GM18502 (cell line): ENCODE data around the gene IMP3.
"Not testable (repeated sequence)": the region's sequence is repeated elsewhere in the genome, so short reads cannot be mapped to it uniquely, and the experiment has no call there.

ENCODE experiments used
- ATAC-seq: cut with Tn5 transposase; IDR thresholded peaks from one replicate; pipeline ENCODE4 v1.9.1; 2021; ENCODE audit warnings: mild to moderate bottlenecking; ENCODE audit not compliant: unreplicated experiment, poor library complexity

Gene IMP3

DNA sequence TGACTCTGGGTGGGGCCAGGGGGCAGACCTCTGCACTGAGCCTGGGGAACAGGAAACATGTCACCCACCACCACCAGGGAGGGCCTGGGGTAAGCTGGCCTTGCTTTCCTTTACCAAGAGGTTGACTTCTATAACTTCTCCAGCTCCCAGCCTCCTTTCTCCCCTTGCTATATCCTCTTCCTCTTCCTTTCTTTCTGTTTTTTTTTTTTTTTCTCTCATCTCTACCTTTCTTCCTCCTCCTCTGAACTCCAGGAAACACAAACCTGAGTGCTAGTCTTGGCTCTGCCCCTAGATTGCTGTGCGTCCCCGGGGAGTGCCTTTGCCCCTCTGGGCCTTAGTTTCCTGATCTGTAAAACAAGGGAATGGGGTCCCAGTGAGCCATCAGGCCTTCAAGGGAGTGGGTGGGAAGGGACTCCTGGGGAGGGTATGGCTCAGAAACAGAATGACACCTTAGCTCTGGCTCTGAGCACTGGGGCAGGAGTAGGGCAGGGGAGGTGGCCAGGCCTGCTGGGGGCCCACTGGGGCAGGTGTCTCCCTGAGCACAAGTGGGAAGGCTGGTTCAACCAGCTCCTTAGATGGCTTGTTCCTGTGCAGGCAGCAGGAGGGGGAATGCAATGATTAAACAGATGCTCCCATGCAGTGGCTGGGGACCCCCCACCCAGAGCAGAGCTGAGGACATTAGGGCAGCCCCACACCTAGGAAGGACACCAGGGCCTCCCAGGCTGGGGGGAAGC lies 12.0 kb upstream of the IMP3 start:
- ATAC-seq, result no peak

DNA sequence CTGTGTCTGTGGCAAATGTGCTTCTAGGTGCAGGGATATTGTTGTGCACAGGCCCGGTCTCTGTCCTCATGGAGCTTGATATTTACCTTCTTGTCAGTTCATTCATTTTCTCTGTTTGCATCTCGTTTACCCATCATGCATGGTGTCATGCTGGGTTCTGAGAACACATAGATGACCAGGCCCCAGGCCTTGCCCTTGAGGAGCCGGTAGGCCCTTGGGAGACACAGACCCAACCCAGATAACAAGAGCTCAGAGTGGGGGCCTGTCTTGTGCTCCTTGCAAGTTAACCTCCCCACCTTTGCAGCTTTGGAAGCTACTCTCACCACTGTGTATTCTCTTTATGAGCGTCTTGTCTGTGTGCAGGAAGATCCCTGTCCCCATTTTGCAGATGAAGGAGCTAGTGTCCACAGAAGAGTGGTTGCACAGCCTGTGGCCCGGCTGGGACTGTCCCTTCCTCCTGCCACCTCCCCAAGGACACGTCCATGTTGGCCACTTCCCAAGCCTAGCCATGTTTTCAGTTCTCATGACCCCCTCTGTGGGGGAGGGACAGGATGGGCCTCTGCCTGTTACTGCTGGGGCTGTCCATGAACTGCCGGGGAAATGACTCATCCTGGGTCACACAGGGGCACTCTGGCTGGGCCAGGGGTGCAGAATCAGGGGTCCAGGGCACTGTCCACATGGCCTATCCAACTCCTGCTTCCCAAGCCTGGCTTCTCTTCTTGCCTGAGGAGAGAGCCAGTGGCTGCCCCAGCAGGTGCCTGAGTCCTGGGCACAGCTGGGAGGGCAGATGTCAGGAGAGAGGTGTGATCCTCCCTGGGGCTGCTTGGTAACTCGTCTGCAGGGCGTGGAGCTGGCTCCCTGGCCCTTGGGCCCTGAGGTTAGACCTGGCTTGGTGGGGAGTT lies 11.1 kb upstream of the IMP3 start:
- no peak for ATAC-seq

- no peak for ATAC-seq
These were observed 9.8 kb upstream of the IMP3 start for GRCh38 chr15:75649848-75650247.

DNA sequence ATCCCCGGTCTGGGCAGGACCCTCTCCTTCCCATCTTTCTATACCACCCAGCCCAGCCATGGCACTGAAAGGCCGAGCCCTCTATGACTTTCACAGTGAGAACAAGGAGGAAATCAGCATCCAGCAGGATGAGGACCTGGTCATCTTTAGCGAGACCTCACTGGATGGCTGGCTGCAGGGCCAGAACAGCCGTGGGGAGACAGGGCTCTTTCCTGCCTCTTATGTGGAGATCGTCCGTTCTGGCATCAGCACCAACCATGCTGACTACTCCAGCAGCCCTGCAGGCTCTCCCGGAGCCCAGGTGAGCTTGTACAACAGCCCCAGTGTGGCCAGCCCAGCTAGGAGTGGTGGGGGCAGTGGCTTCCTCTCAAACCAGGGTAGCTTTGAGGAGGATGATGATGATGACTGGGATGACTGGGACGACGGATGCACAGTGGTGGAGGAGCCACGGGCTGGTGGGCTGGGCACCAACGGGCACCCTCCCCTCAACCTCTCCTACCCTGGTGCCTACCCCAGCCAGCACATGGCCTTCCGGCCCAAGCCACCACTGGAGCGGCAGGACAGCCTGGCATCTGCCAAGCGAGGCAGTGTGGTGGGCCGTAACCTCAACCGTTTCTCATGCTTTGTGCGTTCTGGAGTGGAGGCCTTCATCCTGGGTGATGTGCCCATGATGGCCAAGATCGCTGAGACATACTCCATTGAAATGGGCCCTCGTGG lies 9.2 kb upstream of the IMP3 start:
- no peak for ATAC-seq

GRCh38 chr15:75648156-75649000 lies 8.4 kb upstream of the IMP3 start:
- ATAC-seq, result no peak

DNA sequence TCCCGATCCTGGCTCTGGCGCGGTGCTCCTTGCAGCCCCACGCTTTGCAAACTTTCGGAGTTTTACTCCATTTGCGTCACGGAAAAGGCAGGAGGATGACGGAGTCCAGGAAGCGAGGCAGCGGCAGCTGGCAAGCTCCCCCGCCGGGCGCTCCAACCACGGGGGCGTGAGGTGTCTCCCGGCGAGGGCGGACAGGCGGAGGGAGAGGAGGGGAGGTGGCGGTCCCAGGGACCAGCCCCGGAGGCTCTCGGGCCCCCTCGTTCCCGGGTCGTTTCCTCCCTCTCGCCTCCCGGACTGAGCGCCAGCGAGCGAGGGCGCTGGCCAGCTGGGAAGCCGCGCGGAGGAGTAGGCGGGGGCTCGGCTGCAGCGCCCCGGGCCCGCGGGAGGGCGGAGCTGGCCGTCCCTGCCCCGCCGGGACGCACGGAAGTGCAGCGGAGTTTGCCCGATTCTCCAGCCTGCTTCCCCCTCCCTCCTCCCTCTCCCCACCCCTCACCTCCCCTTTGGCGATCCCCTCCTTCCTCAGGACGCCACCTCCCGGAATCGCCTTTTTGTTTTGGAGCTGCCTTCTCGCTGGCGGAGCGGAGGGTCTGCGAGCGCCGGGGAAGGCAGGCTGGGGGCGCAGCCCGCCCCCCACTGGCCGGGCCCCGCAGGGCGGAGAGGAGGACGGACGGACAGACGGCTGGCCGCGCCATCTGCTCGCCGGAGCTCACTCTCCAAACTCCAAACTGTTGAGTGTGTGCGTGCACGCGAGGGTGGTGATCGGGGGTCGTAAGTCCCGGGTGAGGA lies 7.5 kb upstream of the IMP3 start, which contains the start of gene SNX33:
Gene SNX33, plus strand, starts transcription at position 543 of the 786 bp plus-strand sequence. CDS start 1,191 bp downstream, outside the sequence.
- ATAC-seq, result peak; percentile 59

GRCh38 chr15:75646944-75647364 lies 6.9 kb upstream of the IMP3 start:
- no peak for ATAC-seq

DNA sequence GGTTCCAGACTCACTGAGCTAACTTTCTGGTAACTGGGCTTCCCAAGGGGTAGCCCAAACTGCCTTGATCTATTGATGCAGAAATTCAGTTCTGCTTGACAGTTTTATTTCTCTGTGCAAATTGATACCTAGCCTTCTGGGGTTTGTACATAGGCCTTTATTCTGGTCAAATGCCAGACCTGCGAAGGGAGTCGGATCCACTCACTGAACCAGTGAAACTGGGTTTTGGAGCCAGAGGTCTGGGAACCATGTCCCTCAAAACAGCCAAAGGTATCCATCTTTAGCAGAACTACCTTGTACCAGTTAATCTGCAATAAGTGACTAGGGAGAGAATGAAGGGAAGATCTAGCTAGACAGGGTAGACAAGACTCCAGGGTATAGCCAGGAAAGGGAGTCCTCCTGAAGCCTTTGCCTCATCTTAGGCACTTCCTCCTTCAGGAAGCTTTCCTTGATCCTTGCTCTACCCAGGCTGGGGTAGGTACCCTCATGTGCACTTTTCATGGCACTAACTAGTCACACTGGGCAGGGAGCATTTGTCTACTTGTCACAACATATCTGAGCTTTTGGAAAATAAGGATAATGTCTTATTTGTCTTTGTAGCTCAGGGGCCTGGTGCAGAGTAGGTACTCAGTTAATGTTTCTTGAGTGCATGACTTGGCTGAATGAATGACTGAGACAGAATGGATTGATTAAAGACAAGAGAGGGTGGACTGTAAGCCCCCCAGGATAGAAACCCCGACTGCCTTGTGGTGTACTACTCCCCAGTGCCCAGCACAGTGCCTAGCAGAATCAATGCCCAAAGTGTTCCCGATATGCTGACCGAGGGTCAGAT lies 6.3 kb upstream of the IMP3 start:
- no peak for ATAC-seq

GRCh38 chr15:75644376-75644775 lies 4.4 kb upstream of the IMP3 start:
- no peak for ATAC-seq

DNA sequence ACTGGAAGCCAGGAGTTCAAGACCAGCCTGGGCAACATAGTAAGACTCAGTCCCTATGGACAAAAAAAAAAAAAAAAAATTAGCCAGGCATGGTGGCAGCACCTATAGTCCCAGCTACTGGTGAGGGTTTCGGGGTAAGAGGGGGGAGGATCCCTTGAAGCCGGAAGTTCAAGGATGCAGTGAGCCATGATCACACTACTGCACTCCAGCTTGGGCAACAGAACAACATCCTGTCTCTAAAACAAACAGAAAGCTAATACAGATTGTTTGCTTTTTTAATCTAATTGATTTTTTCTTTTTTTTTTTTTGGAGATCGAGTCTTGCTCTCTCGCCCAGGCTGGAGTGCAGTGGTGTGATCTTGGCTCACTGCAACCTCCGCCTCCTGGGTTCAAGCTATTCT lies 1.6 kb upstream of the IMP3 start:
- ATAC-seq, result no peak

- no peak for ATAC-seq
These were observed 1.1 kb upstream of the IMP3 start for GRCh38 chr15:75641179-75641503.

DNA sequence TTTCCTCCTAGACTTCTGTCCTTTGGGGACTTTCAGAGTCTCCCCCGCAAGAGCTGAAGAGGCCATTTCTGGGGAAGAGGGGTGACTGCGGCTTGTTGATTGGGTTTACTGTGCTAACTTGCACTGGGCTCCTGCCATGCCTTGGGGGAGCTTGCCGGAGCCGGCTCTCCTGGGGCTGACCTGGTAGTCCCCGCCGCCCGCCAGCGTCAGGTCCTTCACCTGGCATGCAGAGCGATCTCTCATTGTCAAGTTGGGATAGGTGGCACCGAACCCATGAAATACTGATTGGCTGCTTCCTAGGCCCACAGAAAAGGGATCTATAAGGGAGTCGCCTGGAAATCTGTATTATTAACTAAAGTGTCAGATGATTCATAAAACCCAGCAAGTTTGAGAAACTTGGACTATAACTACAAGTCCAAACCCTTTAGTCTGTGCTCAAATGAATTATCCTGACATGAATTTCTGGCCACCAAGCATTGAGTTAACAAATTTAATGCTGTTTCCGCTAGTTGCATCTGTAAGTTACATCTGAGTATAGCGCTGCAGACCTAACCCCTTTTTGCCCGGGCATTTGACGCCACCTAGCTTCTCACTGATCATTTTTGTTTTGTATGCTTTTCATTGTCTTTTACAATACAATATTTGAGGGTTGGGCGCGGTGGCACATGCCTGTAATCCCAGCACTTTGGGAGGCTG lies 607 bp upstream of the IMP3 start:
- ATAC-seq, result peak; percentile 39

DNA sequence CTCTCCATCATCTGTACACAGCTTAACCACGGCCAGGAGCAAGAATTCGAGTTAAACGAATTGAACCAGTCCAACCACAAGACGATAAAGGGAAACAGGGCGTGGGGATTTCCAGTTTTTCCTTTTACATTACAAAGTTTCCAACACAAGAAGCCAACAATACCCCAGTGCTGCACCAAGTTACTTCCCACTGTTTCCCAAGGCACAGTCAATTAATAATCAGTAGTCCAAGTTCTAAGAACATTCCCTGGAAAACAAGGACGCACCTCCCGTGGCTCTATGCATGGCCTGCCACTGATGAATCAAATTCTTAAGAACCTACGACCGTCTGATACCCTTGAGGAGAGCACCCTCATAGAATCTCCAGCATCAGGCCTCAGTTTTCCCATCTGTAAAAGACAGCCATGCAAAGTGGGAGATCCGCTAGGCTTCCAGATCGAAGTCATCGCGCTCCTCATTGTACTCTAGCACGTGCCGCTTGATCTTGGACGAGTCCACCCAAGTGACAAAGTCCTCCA lies 774 bp downstream of the IMP3 start:
- no peak for ATAC-seq

DNA sequence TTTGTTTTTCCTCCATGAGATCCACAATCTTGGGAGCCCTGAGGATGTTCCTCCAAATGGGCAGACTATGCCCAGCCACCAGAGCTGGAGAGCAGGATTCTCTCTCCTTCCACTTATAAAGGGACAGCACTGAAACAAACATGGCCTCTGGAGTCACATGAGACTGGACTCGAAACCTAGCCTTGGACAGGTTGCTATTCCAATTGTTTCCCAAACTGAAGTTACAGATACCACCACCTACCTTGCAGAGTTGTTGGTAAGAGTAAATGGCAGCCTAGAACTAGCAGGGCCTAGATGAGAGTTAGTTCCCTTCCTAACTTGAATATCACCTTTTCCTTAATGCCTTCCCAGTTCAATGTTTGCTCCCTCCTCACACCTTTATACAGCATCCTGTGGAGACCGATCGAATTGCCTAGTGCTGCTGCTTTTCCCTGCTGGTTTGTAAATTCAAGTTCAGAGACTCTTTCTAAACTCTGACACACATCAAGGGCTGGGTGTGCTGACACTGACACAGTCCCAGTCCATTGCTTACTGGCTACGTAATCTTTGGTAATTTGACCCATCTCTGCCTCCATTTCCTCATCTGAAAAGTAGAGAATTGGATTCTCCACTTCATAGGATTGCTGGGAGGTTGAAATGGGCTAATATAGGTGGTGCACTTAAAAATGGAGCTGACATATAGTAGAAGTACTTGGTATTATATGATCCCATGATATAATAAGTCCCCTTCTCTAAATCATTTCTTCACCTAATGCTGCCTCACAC lies 2.6 kb downstream of the IMP3 start:
- ATAC-seq, result no peak

DNA sequence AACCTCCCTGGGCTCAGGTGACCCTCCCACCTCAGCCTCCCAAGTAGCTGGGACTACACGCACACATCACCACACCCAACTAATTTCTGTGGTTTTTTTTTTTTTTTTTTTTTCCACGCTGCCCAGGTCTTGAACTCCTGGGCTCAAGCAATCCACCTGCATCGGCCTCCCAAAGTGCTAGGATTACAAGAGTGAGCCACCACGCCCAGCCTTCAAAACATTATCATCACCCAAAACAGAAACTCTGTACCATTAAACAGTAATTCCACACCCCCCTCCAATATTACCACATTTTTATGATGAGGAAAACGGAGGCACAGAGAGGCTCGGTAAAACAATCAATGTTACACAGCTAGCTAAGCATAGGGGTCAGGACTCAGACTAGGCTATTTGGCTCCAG lies 4.0 kb downstream of the IMP3 start:
- ATAC-seq, result no peak

DNA sequence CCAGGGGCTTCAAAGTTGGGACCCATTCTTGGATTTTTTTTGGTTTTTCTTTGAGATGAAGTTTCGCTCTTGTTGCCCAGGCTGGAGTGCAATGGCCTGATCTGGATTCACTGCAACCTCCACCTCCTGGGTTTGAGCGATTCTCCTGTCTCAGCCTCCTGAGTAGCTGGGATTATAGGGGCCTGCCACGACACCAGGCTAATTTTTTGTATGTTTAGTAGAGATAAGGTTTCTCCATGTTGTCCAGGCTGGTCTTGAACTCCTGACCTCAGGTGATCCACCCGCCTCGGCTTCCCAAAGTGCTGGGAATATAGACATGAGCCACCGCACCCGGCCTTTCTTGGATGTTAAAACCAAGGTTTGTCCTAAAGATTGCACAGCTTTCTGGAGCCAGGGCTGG lies 6.1 kb downstream of the IMP3 start:
- not testable (repeated sequence) for ATAC-seq

DNA sequence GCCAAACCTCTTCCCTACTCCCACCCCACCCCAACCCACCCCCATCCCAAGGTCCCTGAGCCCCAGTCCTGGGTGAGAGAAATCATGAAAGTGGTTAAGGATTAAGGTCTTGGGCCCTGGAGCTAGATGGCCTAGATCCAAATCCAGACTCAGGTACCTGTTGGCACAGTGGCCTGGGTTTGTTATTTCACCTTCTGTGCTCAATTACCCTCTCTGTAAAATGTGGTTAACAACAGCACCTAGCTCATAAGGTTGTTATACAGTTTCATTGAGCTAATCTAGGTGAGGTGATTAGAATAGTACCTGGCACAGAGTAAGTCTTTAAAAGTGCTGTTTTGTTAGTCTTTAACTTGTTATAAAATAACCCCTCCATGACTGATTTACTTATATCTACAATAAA lies 8.1 kb downstream of the IMP3 start:
- ATAC-seq, result no peak
